ENCODE measurements around the gene ABI3BP.

ABI3BP gene

GRCh38 chr3:100813828-100814227 lies 179.4 kb downstream of the ABI3BP start:
- DNase-seq, result no peak

GRCh38 chr3:100811779-100812507 lies 181.3 kb downstream of the ABI3BP start:
- DNase-seq, result no peak

GRCh38 chr3:100810671-100811070 lies 182.6 kb downstream of the ABI3BP start:
- no peak for DNase-seq

GRCh38 chr3:100804631-100805030 lies 188.6 kb downstream of the ABI3BP start:
- no peak for DNase-seq

- DNase-seq, result no peak
These were observed 189.5 kb downstream of the ABI3BP start for GRCh38 chr3:100803711-100804110.

DNA sequence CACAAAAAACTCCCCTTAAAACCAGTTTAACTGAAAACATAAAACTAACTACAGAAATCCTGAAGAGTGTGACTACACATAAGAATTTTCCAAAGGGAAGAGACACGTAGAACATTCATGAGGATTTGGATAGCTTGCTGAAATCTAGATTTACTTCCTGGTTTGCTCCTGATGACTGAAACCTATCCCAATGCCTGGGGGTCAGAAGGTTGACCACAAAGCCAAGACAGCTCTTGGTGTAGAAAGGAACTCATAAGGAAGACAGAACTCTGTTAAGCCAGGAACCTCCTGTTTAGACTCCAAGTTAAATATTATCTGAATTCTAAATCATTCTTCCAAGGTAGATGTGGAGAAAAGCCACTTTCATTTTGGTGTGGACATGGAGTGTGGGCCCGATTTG lies 191.1 kb downstream of the ABI3BP start:
- no peak for DNase-seq

- no peak for DNase-seq
These were observed 195.2 kb downstream of the ABI3BP start for GRCh38 chr3:100798012-100798411.

DNA sequence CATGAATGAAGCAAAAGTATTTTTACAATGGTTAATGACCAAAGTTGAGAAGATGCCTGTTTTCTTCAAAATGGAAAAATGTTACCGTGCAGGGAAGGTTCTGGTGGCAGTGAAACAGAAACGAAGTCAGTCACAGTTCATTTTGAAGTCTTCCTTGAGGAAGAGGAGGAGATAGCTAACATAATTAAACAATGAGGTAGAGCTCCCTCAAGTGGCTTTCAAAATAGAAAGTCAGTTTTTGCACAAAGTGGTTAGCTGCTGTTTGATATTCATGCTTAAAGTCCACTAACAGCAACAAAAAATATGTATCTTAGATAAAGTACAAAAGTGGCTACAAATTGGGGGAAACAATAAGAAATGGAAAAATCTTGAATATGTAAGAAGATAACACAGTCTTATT lies 196.7 kb downstream of the ABI3BP start:
- no peak for DNase-seq

DNA sequence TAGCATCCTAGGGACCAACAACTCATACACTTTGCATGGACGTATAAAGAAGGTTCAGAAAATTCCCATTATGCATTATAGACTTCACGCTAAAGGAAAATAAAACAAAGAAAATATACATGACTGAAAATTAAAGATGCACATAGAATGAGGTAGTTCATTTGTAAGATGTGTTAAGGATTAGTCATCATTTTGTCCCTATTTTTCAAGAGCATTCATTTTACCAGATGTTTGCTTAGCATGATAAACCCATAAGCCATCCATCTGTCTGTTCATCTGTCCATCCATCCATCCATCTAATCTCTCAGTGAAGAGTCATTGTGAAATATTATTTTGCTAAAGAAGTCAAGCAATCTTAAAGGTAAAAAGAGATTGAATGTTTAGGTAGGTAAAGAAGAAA lies 203.6 kb downstream of the ABI3BP start:
- DNase-seq, result no peak

- no peak for DNase-seq
These were observed 209.6 kb downstream of the ABI3BP start for GRCh38 chr3:100783619-100784018.

DNA sequence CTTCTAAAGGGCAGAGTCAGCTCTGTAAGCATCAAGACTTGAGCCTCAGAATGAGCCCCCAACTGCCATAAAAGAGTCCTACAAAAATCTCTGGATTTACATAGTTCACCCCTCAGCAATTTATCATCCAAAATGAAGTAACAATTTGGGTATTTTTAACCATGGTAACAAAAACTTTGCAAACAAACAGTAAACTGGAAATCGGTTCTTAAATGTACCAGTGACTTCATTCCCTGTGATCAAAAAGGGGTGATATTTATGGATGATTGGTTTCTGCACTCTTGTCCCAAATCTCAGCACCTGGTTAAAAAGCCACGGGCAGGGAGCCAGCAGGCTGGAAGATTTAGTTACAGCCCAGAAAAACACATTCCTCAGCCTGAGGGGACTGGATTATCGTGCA lies 210.3 kb downstream of the ABI3BP start:
- no peak for DNase-seq

DNA sequence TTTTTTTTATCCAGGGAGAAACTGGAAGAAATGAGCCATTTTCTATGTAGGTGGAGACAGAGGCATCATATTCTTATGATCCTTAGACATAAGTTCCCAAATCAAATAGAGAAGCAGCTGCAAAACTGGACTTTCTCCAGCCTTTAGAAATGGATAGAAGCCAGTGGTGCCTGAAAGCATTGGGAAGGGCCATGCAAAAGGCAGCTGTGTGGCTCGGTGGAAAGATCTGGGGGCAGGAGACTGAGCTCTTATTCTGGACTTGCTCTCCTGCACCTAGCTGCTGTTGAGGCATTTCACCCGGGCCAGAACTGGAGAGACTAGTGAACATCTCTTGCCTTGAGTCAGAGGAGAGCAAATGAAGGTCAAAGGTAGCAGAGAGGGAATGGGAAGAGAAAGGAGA lies 210.9 kb downstream of the ABI3BP start:
- no peak for DNase-seq

GRCh38 chr3:100781301-100781700 lies 211.9 kb downstream of the ABI3BP start:
- DNase-seq, result no peak

DNA sequence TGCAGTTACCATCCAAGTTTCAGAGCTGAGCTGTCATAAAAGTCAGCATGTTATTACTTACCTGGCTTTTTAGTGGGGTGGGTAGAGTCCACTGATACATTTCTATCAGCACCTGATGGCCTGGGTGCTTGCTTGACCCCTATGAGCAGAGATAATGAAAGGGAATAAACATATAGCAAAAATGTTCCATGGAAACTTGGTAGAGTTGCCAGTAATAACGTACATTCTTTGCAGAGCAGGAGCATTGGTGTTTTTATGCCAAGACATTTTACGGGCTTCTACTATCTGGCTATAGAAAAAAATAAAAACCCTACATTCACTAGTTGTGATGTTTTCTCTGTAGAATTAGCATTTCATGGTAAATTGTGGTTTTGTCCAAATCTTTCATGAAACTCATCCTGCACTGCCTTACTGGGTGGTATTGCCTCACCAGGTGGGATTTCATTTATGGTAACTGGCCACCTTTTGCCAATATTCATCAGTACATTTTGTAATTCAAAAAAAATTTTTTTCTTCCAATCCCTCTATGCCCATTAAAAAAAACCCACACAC lies 213.1 kb downstream of the ABI3BP start:
- DNase-seq, result no peak

GRCh38 chr3:100779480-100779879 lies 213.7 kb downstream of the ABI3BP start:
- DNase-seq, result no peak

DNA sequence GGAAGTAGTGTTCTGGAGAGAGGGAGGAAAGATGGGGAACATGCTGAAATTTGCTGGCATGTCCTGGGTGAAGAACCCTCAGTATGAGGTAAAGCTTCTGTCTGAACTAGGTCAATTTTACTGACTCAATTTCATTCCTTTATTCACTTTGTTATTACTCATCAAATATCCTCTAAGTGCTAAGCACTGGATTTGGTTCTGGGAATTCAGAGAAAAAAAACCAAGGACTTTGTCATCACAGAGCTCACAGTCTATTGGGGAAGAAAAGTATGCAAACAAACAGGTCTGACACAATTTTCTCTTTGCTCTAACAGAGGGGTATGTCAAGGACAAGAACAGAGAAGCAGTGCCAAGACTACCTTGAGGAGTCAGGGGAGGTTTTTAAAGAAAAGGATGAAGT lies 215.9 kb downstream of the ABI3BP start:
- no peak for DNase-seq

DNA sequence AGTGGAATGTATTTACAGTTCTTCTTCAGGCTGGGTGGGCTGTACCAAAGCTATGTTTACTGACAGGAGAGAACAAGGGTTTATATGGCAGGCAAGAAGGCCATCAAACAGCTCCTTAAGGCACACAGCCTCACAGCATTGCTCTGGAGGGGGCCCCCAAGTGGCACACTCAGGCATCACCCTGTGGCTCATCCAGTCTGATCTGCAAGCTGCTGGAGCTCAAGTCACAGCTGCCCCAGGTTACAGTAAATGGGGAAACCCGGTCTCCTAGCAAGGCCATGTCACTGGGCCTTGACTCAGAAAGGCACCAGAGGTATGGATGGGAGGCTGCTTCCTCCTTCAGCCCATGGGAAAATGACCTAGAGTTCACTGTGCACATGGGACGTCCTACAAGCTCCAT lies 216.5 kb downstream of the ABI3BP start:
- no peak for DNase-seq

GRCh38 chr3:100776097-100776729 lies 217.0 kb downstream of the ABI3BP start:
- no peak for DNase-seq

- DNase-seq, result no peak
These were observed 217.6 kb downstream of the ABI3BP start for GRCh38 chr3:100775669-100776068.

GRCh38 chr3:100775226-100775625 lies 218.0 kb downstream of the ABI3BP start:
- DNase-seq, result no peak

DNA sequence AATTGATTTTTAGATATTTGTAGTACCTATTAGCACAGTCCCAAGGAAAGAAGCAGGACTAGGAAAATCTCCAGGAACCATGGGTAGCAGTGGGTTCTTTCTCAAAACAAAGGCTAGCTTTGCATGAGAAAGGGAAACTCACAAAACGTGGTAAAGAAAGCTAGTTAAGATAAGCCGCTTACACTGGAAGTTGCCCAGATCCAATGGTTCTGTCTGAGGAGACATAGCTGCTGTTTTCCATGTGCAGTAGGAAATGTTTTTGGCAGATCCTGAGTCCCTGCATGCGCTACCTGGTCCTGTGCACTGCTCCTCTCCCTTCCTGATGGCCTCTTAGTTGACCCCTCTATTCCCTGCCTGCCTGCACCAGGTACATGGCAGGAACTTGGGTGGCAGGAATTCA lies 223.5 kb downstream of the ABI3BP start:
- DNase-seq, result no peak

DNA sequence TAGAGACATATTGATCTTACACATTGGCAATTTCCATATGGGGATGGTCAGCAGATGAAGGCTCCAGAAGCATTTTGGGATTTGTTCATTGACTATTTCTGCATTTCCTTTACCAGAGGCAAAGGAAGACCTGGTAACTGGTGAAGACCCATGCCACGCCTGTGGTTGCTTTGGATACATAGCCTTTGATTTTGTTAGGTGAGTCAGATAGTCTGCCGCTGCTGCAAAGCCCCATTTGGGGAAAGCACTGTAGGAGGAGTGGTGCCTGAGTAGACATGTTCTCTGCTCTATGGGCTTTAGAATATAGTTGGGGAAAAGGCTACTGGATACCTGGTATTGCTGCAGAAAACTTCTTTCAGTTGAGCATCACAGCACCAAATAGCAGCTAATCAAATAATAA lies 227.2 kb downstream of the ABI3BP start:
- no peak for DNase-seq

- no peak for DNase-seq
These were observed 227.7 kb downstream of the ABI3BP start for GRCh38 chr3:100765437-100765975.

DNA sequence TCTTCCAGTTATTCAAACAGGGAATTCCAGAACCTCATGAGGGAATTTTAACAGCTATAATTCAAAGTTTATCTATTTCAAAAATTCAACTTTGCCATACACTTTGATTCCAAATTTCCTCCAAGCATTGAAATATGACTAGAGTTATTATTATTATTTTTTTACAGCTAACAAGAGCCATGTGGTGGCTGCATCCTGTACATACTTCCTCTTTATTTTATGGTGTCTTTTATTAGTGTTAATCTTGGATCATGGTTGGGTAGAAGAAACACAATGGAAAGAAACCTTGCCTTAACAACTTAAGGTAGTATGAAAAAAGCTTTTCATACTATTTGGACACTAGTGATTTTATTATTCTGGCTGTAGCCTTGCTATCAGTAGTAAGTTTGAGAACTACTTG lies 231.3 kb downstream of the ABI3BP start:
- no peak for DNase-seq

Measured in central memory CD4-positive, alpha-beta T cell (primary cell).